GM12872 (cell line): ENCODE results near the gene PRLH.

Experiments used
- CTCF ChIP-seq: IDR thresholded peaks from 3 replicates; pipeline ENCODE4 v1.5.1; 2011; ENCODE audit warnings: low read depth, mild to moderate bottlenecking, low read length, moderate library complexity; ENCODE audit not compliant: insufficient read depth

PRLH gene

GRCh38 chr2:237549643-237550415 lies 16.5 kb upstream of the PRLH start:
- TF ChIP-seq CTCF, result no peak

- no peak for TF ChIP-seq CTCF
These were observed 15.3 kb upstream of the PRLH start for GRCh38 chr2:237551071-237551574.

- no peak for TF ChIP-seq CTCF
These were observed 13.5 kb upstream of the PRLH start for GRCh38 chr2:237552908-237553307.

DNA sequence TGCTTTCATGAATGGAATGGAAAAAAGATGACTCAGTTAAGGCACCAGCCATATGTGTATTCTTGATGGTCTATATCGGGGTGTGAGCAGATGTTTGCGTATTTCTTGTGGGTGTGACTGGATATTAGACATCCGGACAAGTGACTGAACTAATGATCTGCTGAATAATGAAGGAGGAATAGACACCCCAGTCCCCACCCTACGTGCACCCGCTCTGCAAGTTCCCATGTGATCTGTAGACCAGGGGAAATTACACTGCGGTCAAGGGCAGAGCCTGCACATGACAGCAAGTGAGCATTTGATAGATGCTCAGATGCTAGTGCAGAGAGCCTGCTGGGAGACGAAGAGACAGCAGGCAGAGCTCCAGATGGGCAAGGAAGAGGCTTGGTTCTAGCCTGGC lies 12.4 kb upstream of the PRLH start:
- no peak for TF ChIP-seq CTCF

DNA sequence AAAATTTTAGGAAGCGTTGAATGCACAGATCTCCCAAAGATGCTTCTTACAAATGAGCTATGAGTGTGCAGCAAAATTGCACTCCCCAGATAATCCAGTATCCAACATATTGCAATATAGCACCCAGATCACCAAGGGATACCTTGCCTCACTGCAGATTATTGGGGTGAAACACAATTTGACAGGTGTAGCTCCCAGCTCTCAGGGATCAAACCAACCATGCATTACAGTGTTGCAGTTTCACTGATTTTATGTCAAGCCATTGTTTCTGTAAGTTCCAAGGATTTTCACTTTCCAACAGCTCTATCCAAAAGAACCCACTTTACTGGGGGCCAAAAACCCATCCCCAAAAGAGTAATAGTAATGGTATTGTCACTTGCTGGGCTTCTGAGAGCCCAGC lies 10.8 kb upstream of the PRLH start:
- TF ChIP-seq CTCF, result no peak

DNA sequence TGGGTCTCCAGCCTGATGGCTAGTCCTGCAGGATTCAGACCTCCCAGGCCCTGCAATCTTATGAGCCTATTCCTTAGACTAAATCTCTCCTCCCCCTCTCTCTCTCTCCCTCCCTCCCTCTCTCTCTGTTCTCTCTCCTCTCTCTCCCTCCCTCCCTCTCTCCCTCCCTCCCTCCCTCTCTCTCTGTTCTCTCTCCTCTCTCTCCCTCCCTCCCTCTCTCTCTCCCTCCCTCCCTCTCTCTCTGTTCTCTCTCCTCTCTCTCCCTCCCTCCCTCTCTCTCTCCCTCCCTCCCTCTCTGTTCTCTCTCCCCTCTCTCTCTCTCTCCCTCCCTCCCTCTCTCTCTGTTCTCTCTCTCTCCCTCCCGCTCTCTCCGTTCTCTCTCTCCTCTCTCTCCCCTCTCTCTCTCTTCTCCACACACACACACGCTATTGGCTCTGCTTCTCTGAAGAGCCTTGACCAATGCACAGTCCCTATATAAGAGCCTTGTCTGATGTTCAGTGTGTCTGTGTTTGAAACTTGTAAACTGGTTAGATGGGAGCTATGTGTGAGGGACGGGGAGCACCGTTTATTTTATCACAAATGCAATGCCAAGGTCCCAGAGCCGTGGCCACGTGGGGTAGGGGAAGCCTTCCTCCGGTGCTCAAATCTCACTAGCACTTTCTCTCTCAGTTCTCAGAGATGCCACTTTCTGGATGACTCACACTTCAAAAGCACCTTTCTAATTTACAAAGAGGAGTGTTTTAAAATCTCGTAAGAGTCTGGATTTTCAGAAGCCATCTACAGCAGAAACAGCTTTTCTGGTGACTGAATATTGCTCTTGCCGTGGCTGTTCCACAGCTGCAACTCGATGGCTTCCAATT lies 9.4 kb upstream of the PRLH start:
- TF ChIP-seq CTCF, result no peak

DNA sequence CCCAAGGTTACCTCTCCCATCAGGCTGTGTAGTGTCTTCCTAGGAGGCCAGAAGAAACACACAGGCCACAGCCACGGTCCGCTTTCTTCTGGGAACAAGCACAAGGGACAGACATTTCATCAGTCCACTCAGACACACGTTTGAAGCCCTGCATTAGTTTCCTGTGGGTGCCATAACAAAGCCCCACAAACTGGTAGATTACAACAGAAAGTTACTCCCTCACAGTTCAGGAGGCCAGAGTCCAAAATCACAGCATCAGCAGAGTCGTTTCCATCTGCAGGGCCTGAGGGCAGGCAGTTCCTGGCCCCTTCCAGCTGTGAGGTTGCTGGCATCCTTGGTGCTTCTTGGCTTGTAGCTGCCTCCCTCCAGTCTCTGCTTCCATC lies 8.8 kb upstream of the PRLH start:
- TF ChIP-seq CTCF, result no peak
